SK-N-SH (cell line): ENCODE data around the gene EDN2. TPM values are rescaled to one million over a fixed set of nuclear protein-coding genes. Genes with fewer than 3 reads are reported as not detected.

Experiments used
- CTCF ChIA-PET: fragments of 300-600, 350-600 bp; formaldehyde crosslinking; extraction: SDS; loops from one replicate; lab custom pipeline; 2021; lab: Yijun Ruan, JAX
- POLR2A ChIA-PET: fragments of 350-600 bp; sonication (Branson Sonifier 250); formaldehyde crosslinking; extraction: SDS; loops from one replicate; lab custom pipeline; 2020; ENCODE audit warnings: antibody characterized with exemption, inconsistent platforms; lab: Yijun Ruan, JAX
- DNase-seq: peaks from one replicate; pipeline ENCODE4 v3.0.0; 2012
- H2AFZ ChIP-seq: fragments of 200-600 bp; sonication (generic); 2 replicates; pipeline ENCODE4 v1.8.1; 2016; ENCODE audit warnings: antibody characterized with exemption, mild to moderate bottlenecking, low read depth
- H3F3A ChIP-seq: fragments of 200-600 bp; sonication (generic); replicated peaks from 2 replicates; pipeline ENCODE3; 2016; ENCODE audit warnings: antibody characterized with exemption, mild to moderate bottlenecking; ENCODE audit not compliant: insufficient read depth
- H3K27ac ChIP-seq, 2 experiments: fragments of 200-500 bp in 1 of 2; fragments of 200-600 bp in 1 of 2; sonication (Bioruptor generic) in 1 of 2; sonication (generic), shearing (Covaris generic) in 1 of 2; 2 replicates each; pipeline versions ENCODE4 v1.5.1 to v1.6.1; 2014 to 2016; ENCODE audit warnings: low read depth in 2 of 2, inconsistent platforms in 1 of 2, low read length in 1 of 2, mild to moderate bottlenecking in 1 of 2, mixed read lengths in 1 of 2
- H3K27me3 ChIP-seq: fragments of 200-600 bp; sonication (generic), shearing (Covaris generic); 2 replicates; pipeline ENCODE4 v1.6.1; 2016; ENCODE audit warnings: mixed run types; ENCODE audit not compliant: insufficient read depth
- H3K36me3 ChIP-seq, 2 experiments: fragments of 200-500 bp in 1 of 2; fragments of 200-600 bp in 1 of 2; sonication (Bioruptor generic) in 1 of 2; sonication (generic) in 1 of 2; replicated peaks in 1 of 2; 2 replicates each; pipeline versions ENCODE3 to v1.5.1; 2014 to 2016; ENCODE audit warnings: low read length in 1 of 2, mild to moderate bottlenecking in 1 of 2; ENCODE audit not compliant: insufficient read depth in 2 of 2, control insufficient read depth in 1 of 2
- H3K4me1 ChIP-seq, 2 experiments: fragments of 200-500 bp in 1 of 2; fragments of 200-600 bp in 1 of 2; sonication (Bioruptor generic) in 1 of 2; sonication (generic), shearing (Covaris generic) in 1 of 2; 2 replicates each; pipeline versions ENCODE4 v1.5.1 to v1.6.1; 2014 to 2016; ENCODE audit warnings: low read depth in 1 of 2, low read length in 1 of 2, mixed run types in 1 of 2; ENCODE audit not compliant: insufficient read depth in 2 of 2, control insufficient read depth in 1 of 2
- H3K4me2 ChIP-seq: fragments of 200-600 bp; sonication (generic), shearing (Covaris generic); 2 replicates; pipeline ENCODE4 v1.6.1; 2017; ENCODE audit warnings: mixed run types
- H3K4me3 ChIP-seq, 2 experiments: fragments of 200-500 bp in 1 of 2; fragments of 200-600 bp in 1 of 2; sonication (Bioruptor generic) in 1 of 2; sonication (generic), shearing (Covaris generic) in 1 of 2; 2 replicates each; pipeline versions ENCODE4 v1.5.1 to v1.8.1; 2014 to 2016; ENCODE audit warnings: low read depth in 2 of 2, inconsistent platforms in 1 of 2, low read length in 1 of 2, mild to moderate bottlenecking in 1 of 2, mixed read lengths in 1 of 2, moderate library complexity in 1 of 2
- H3K79me2 ChIP-seq: fragments of 200-600 bp; sonication (generic); 2 replicates; pipeline ENCODE4 v1.8.1; 2017; ENCODE audit warnings: mild to moderate bottlenecking; ENCODE audit not compliant: insufficient read depth
- H3K9ac ChIP-seq: fragments of 200-600 bp; sonication (generic); 2 replicates; pipeline ENCODE4 v1.6.1; 2017; ENCODE audit warnings: mixed run types
- H3K9me2 ChIP-seq: fragments of 200-600 bp; sonication (generic); 2 replicates; pipeline ENCODE4 v1.6.1; 2017; ENCODE audit warnings: mixed run types
- H3K9me3 ChIP-seq: fragments of 200-600 bp; sonication (generic); 2 replicates; pipeline ENCODE4 v1.6.1; 2017; ENCODE audit warnings: mixed run types, mild to moderate bottlenecking, moderate library complexity
- H4K20me1 ChIP-seq: fragments of 200-600 bp; sonication (generic); 2 replicates; pipeline ENCODE4 v1.6.1; 2017; ENCODE audit warnings: mild to moderate bottlenecking, mixed run types; ENCODE audit not compliant: insufficient read depth
- EP300 ChIP-seq, 2 experiments: IDR thresholded peaks; 2 replicates each; pipeline versions ENCODE4 v1.4.0 to v1.6.1; 2012; ENCODE audit warnings: borderline replicate concordance in 1 of 2, low read depth in 1 of 2, low read length in 1 of 2
- FOXM1 ChIP-seq: IDR thresholded peaks from 2 replicates; pipeline ENCODE4 v1.4.0; 2012; ENCODE audit warnings: low read depth, mild to moderate bottlenecking
- MXI1 ChIP-seq: IDR thresholded peaks from 2 replicates; pipeline ENCODE4 v1.6.1; 2012; ENCODE audit warnings: mild to moderate bottlenecking, low read depth, low read length, improper control_type of control experiment
- WGBS: methylation state at CpG from one replicate; pipeline ENCODE4 v1.1.6; 2017; ENCODE audit warnings: low lambda C conversion rate; 5-methylcytosine and 5-hydroxymethylcytosine counted together
- polyA plus RNA-seq, 3 experiments: library from polyadenylated mRNA; depleted of rRNA; stranded (reverse); fragments of >200 nt; gene quantifications; 2 replicates each; pipeline ENCODE4 v1.2.3, GENCODE V29; 2012
- TF ChIP-seq, protein P1 (sequence below): fragments of 150-350 bp; IDR thresholded peaks from 2 replicates; pipeline ENCODE4 v1.6.1; 2017; ENCODE audit warnings: antibody characterized with exemption, low read length, low read depth, borderline replicate concordance
- TF ChIP-seq, protein P2 (sequence below): IDR thresholded peaks from 2 replicates; pipeline ENCODE4 v1.4.0; 2012; ENCODE audit warnings: low read depth
- TF ChIP-seq, protein P3 (sequence below): IDR thresholded peaks from 2 replicates; pipeline ENCODE4 v1.6.1; 2012; ENCODE audit warnings: mild to moderate bottlenecking, low read depth, low read length, moderate library complexity

Gene EDN2
- polyA plus RNA-seq, 1 of the 3 experiments (the other 2 are of a cell fraction): 0.97 TPM

DNA sequence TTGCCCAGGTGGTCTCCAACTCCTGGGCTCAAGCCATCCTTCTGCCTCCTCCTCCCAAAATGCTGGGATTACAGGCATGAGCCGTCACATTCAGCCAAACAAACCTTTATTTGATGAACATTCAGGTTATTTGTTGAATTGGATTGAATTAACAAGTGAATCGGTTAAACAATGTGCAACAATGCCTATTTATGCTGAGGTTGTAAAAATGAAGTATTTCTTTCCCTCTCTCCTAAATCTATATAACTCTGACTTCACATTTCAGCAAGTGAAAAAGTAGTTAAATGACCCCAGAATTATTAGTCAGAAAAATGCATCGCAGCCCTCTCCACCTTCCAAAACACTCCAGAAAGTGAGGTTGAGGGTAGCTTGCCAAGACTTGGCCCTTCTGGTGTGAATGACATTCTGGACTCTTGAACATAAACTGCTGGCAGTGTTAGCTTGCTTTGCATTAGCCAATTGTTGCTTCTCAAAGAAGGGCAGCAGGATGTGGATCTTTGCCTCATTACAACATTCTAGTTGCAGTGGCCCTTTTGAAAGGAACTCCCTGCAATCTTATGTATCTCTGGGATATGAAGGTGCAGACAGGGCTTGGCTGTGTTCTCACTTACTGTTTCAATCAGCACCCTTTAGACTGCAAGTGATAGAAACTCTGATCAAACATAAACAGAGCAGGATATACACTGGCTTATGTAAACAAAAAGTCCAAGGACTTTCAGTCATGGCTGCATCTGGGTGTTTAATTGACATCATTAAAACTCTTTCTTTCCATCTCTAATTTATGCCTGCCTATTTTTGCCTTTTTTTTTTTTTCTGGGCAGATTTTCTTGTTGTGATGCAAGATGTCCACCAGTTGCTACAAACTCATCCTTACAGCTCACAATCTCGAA, 22.4 kb downstream of the EDN2 start:
- peaks cover 0 to 26% of the 10 kb centered on the region in 2 experiments for H3K36me3 ChIP-seq
- H3K79me2 ChIP-seq: peaks cover 23% of the 10 kb centered on the region; the same call in 1 of the 2 replicates
- ChIA-PET CTCF (interaction anchor here (0.8 to 1.3 kb wide), 5 partner anchors 9 to 179 kb away, joined by 3 to 5 read pairs (median 3); no protein-coding TSS in a partner anchor), POLR2A (no interaction called here)
- H2AFZ ChIP-seq: no peak overlapping the region
- DNase-seq: no peak
- no peaks in the 10 kb centered on the region for H4K20me1 ChIP-seq
- H3K27me3 ChIP-seq: no peaks in the 10 kb centered on the region
- no peak overlapping the region for H3K27ac ChIP-seq
- peaks cover 9 to 30% of the 10 kb centered on the region in 2 experiments; a peak in 2 of 4 replicates for H3K4me1 ChIP-seq
- H3K9me2 ChIP-seq: no peaks in the 10 kb centered on the region
- H3K9ac ChIP-seq: no peak overlapping the region
- TF ChIP-seq EP300 (IDR thresholded peaks at IDR 0.05; ENCODE audit: borderline replicate concordance in 1 of 2, low read depth in 1 of 2, low read length in 1 of 2): no peak
- TF ChIP-seq FOXM1: no peak
- no peaks in the 10 kb centered on the region for H3F3A ChIP-seq
- 82% methylated on average over 4 of the region's 4 CpGs for whole genome bisulfite sequencing
- H3K4me2 ChIP-seq: no peak overlapping the region
- H3K4me3 ChIP-seq: no peak overlapping the region
- H3K9me3 ChIP-seq: no peaks in the 10 kb centered on the region

DNA sequence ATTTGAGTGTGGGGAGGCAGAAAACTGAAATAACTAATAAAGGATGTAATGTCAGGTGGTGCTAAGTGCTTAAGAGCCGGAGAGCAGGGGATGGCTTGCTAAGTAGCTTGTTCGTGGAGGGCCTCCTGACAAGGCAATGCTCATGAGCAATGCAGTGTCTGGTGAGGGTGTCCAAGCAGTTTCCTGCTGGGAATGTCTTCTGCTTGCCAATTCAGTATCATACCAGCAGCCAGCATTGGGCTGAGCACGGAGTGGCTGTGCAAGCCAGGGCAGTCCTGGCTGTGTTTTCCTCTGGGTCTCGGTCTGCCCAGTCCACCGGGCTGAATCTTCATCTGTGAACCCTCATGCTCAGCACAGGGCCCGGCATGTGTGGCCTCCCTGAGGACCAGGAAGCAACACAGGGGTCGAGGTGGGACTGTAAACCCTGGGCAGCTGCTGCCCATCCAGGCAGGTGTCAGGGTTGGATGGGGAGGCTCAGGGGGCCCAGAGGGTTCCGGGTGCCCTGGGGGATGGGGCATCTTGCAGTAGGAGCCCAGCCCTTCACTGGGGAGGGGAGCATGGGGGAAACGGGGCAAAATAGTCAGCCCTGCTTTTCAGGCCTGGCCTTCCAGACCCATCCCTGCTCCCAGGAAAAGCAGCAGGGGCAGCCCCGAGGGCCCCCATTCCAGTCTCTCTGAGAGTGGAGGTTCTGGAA, 27.5 kb downstream of the EDN2 start:
- H3K27me3 ChIP-seq: no peaks in the 10 kb centered on the region
- no peak overlapping the region for H3K4me3 ChIP-seq
- H3K79me2 ChIP-seq: peaks cover 54% of the 10 kb centered on the region; the same call in 1 of the 2 replicates
- peaks cover 24 to 63% of the 10 kb centered on the region in 2 experiments for H3K4me1 ChIP-seq
- H3K27ac ChIP-seq: peak overlapping the region; percentile 76 to 91
- TF ChIP-seq, protein P1, sequence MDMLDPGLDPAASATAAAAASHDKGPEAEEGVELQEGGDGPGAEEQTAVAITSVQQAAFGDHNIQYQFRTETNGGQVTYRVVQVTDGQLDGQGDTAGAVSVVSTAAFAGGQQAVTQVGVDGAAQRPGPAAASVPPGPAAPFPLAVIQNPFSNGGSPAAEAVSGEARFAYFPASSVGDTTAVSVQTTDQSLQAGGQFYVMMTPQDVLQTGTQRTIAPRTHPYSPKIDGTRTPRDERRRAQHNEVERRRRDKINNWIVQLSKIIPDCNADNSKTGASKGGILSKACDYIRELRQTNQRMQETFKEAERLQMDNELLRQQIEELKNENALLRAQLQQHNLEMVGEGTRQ: no peak
- TF ChIP-seq MXI1: no peak
- TF ChIP-seq, protein P2, sequence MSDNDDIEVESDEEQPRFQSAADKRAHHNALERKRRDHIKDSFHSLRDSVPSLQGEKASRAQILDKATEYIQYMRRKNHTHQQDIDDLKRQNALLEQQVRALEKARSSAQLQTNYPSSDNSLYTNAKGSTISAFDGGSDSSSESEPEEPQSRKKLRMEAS: no peak
- TF ChIP-seq, protein P3, sequence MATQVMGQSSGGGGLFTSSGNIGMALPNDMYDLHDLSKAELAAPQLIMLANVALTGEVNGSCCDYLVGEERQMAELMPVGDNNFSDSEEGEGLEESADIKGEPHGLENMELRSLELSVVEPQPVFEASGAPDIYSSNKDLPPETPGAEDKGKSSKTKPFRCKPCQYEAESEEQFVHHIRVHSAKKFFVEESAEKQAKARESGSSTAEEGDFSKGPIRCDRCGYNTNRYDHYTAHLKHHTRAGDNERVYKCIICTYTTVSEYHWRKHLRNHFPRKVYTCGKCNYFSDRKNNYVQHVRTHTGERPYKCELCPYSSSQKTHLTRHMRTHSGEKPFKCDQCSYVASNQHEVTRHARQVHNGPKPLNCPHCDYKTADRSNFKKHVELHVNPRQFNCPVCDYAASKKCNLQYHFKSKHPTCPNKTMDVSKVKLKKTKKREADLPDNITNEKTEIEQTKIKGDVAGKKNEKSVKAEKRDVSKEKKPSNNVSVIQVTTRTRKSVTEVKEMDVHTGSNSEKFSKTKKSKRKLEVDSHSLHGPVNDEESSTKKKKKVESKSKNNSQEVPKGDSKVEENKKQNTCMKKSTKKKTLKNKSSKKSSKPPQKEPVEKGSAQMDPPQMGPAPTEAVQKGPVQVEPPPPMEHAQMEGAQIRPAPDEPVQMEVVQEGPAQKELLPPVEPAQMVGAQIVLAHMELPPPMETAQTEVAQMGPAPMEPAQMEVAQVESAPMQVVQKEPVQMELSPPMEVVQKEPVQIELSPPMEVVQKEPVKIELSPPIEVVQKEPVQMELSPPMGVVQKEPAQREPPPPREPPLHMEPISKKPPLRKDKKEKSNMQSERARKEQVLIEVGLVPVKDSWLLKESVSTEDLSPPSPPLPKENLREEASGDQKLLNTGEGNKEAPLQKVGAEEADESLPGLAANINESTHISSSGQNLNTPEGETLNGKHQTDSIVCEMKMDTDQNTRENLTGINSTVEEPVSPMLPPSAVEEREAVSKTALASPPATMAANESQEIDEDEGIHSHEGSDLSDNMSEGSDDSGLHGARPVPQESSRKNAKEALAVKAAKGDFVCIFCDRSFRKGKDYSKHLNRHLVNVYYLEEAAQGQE: no peak
- ChIA-PET CTCF (interaction anchor here (0.7 to 9.6 kb wide), 10 partner anchors 12 to 175 kb away, joined by 3 to 64 read pairs (median 4); no protein-coding TSS in a partner anchor), POLR2A (no interaction called here)
- 92% methylated on average over 3 of the region's 10 CpGs for WGBS
- H2AFZ ChIP-seq: no peak overlapping the region
- H3K9me3 ChIP-seq: no peaks in the 10 kb centered on the region
- H4K20me1 ChIP-seq: 0 out of 2 replicates have a peak, but pooled peaks cover 6% of the 10 kb centered on the region
- peaks cover 21% of the 10 kb centered on the region for H3F3A ChIP-seq
- DNase-seq: no peak
- peaks cover 0 to 5% of the 10 kb centered on the region in 2 experiments for H3K36me3 ChIP-seq
- no peak overlapping the region for H3K9ac ChIP-seq
- H3K9me2 ChIP-seq: no peaks in the 10 kb centered on the region
- no peak overlapping the region; the same call in none of the 2 replicates for H3K4me2 ChIP-seq
